ENCODE measurements around the gene LRP5.
A peak's percentile ranks its signal among the peaks of the same experiment; 100 is the strongest.

Gene LRP5

GRCh38 chr11:68303982-68304780 is 8.2 kb upstream of the LRP5 start:
- DNase-seq (ENCODE audit: extremely low spot score, insufficient read length, low read depth) = no peak
- no peak for FAIRE-seq

- FAIRE-seq (no peak), DNase-seq (ENCODE audit: extremely low spot score, insufficient read length, low read depth) (no peak)
These were observed 5.8 kb upstream of the LRP5 start for GRCh38 chr11:68306636-68307035.

GRCh38 chr11:68308068-68308467 is 4.3 kb upstream of the LRP5 start:
- DNase-seq (ENCODE audit: extremely low spot score, insufficient read length, low read depth) = no peak
- FAIRE-seq = no peak

- FAIRE-seq (no peak), DNase-seq (ENCODE audit: extremely low spot score, insufficient read length, low read depth) (no peak)
These were observed 2.7 kb upstream of the LRP5 start for GRCh38 chr11:68309621-68310185.

- FAIRE-seq = no peak
- no peak for DNase-seq (ENCODE audit: extremely low spot score, insufficient read length, low read depth)
These were observed 953 bp upstream of the LRP5 start for GRCh38 chr11:68311160-68312116.

GRCh38 chr11:68312780-68313573 is 586 bp downstream of the LRP5 start:
- FAIRE-seq (no peak), DNase-seq (ENCODE audit: extremely low spot score, insufficient read length, low read depth) (peak; percentile 32)

- FAIRE-seq = no peak
- no peak for DNase-seq (ENCODE audit: extremely low spot score, insufficient read length, low read depth)
These were observed 1.3 kb downstream of the LRP5 start for GRCh38 chr11:68313574-68314202.

- FAIRE-seq (no peak), DNase-seq (ENCODE audit: extremely low spot score, insufficient read length, low read depth) (no peak)
These were observed 2.1 kb downstream of the LRP5 start for GRCh38 chr11:68314203-68315170.

GRCh38 chr11:68315171-68315920 is 3.0 kb downstream of the LRP5 start:
- FAIRE-seq (no peak), DNase-seq (ENCODE audit: extremely low spot score, insufficient read length, low read depth) (no peak)

GRCh38 chr11:68317147-68317785 is 4.9 kb downstream of the LRP5 start:
- no peak for DNase-seq (ENCODE audit: extremely low spot score, insufficient read length, low read depth)
- FAIRE-seq = no peak

- no peak for DNase-seq (ENCODE audit: extremely low spot score, insufficient read length, low read depth)
- no peak for FAIRE-seq
These were observed 9.1 kb downstream of the LRP5 start for GRCh38 chr11:68321293-68322051.

- DNase-seq (ENCODE audit: extremely low spot score, insufficient read length, low read depth) (no peak), FAIRE-seq (no peak)
These were observed 9.7 kb downstream of the LRP5 start for GRCh38 chr11:68322052-68322430.

- FAIRE-seq (no peak), DNase-seq (ENCODE audit: extremely low spot score, insufficient read length, low read depth) (no peak)
These were observed 11.8 kb downstream of the LRP5 start for GRCh38 chr11:68324241-68324640.

GRCh38 chr11:68324695-68325094 is 12.3 kb downstream of the LRP5 start:
- FAIRE-seq (no peak), DNase-seq (ENCODE audit: extremely low spot score, insufficient read length, low read depth) (no peak)

GRCh38 chr11:68325183-68325906 is 13.0 kb downstream of the LRP5 start:
- DNase-seq (ENCODE audit: extremely low spot score, insufficient read length, low read depth) = no peak
- no peak for FAIRE-seq

- no peak for FAIRE-seq
- no peak for DNase-seq (ENCODE audit: extremely low spot score, insufficient read length, low read depth)
These were observed 13.5 kb downstream of the LRP5 start for GRCh38 chr11:68325907-68326220.
